ENCODE data around the gene PRPF6.

DNA sequence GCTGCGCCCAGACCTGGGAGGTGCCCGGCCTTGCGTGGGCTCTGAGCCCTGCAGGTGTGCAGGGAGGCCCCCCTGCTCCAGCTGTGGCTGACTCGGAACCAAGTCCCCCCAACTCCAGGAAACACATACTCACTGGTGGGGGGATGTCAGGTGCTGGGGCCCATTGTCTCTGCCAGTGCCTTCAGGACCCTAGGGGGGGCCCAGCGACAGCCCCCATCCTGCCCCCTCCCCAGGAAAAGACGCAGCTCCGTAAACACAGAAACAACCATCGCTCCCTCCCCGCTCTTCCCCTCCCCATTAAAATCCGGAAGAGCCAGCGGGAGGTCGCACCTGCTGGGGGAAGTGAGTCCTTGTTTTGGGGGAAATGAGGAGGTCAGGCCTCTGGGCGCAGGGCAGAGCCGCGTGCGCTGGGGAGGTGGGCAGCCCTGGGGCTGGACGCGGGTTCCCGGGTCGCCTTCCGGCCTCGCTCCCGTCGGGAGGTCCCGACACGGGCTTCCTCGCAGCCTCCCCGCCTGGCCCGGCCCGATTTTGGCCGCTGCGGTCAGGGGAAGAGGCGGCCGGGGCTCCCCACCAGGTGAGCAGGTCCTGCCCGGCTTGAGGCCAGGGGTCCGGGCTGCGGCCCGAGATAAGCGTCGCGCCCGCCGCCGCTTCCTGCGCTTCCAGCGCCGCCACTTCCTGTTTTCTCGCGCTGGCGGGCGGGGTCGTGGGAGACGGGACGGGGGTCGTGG lies 61.3 kb downstream of the PRPF6 start:
- no peak for TF ChIP-seq EZH2phosphoT487 (IDR thresholded peaks at IDR 0.05; ENCODE audit: borderline replicate concordance)
- TF ChIP-seq, protein P1, sequence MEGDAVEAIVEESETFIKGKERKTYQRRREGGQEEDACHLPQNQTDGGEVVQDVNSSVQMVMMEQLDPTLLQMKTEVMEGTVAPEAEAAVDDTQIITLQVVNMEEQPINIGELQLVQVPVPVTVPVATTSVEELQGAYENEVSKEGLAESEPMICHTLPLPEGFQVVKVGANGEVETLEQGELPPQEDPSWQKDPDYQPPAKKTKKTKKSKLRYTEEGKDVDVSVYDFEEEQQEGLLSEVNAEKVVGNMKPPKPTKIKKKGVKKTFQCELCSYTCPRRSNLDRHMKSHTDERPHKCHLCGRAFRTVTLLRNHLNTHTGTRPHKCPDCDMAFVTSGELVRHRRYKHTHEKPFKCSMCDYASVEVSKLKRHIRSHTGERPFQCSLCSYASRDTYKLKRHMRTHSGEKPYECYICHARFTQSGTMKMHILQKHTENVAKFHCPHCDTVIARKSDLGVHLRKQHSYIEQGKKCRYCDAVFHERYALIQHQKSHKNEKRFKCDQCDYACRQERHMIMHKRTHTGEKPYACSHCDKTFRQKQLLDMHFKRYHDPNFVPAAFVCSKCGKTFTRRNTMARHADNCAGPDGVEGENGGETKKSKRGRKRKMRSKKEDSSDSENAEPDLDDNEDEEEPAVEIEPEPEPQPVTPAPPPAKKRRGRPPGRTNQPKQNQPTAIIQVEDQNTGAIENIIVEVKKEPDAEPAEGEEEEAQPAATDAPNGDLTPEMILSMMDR (conservative IDR thresholded peaks at IDR 0.05; ENCODE audit: low read length), result no peak

All from Loucy (cell line).